HTR-8/SVneo (cell line): ENCODE measurements around the gene ARMH2.

ENCODE experiments used
- DNase-seq: peaks from one replicate; pipeline ENCODE4 v3.0.0; 2011; ENCODE audit warnings: low spot score, mixed read lengths; ENCODE audit not compliant: insufficient read length
- FAIRE-seq: peaks from 2 replicates; lab custom pipeline; 2011; peaks lifted over from hg19 to GRCh38; lab: Jason Lieb, UNC

The ARMH2 gene

DNA sequence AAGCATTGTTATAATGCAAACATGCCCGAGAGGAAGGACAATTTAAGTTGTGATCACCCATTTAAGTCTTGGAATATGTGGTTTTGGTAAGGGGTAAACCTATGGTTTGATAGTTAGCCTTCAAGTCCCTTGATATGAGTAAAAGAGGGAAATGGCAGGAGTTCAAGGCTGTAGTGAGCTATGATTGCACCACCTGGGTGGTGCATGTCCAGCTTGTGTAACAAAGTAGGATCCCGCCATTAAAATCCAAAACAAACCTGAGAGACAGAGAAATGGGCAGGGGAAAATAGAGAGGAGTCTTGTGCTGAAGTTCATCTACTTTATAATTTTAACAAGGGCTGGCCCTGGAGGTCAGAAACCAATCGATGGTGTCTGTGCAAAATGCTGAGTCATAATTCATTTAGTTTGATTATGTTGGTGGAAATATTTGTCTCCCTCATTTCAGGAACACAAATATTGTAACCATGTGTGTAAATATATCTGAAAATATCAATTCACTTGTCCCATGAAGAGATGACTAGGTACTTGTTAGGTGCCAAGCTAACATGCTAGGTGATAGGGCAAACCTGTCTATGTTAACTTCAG lies 23.2 kb upstream of the ARMH2 start:
- DNase-seq: no peak
- peak; percentile 9 for FAIRE-seq

DNA sequence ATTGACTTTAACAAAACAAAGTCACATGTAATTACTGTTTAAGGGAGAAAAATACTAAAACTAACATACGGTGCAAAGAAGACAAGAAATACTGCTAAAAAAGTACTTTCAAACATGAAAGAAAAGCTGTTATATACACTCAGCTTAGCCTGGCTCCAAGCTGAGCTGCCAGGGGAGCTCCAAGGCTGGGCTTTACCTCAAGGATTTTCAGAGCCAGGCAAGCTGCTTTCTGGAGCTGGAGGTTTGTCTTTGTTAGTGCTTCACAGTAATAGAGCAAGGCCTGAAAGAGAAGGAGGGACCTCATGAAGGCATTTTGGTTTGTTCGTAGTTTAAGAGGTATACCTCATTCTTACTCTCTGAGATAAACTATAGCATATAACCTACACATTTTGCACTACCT lies 19.6 kb upstream of the ARMH2 start:
- DNase-seq: no peak
- FAIRE-seq: no peak

DNA sequence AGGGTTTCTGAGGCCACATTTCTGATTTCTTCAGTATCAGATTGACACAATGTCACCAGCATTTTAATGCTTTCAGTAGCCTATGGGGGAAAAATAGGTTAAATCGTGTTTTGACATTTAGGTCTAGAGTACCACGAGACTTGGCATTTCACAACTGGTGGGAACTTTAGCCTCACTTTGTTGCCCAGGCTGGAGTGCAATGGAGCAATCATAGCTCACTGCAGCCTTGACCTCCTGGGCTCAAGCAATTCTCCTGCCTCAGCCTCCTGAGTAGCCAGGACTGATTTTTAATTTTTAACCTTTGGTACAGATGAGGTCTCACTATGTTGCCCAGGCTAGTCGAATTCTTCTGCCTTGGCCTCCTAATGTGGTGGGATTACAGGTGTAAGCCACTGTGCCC lies 11.0 kb upstream of the ARMH2 start:
- DNase-seq (no peak), FAIRE-seq (no peak)

DNA sequence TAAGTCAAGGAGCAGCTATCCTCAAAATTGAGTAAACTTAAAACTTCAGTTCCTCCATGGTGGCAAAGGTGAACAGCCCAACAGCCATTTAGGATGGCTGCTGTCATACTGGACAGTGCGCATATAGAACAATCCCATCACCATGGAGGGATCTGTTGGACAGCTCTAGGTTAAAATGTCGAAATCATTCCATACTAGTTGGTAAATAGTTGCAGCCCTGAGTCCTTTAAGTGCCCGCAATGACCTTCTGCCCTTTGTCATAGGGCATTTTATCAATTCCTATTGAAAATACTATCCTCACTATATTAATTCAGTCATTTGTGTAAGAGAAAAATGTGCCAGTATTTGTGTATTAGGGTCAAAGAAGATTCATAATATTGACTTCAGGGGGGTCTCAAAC lies 8.9 kb upstream of the ARMH2 start:
- no peak for FAIRE-seq
- no peak for DNase-seq

DNA sequence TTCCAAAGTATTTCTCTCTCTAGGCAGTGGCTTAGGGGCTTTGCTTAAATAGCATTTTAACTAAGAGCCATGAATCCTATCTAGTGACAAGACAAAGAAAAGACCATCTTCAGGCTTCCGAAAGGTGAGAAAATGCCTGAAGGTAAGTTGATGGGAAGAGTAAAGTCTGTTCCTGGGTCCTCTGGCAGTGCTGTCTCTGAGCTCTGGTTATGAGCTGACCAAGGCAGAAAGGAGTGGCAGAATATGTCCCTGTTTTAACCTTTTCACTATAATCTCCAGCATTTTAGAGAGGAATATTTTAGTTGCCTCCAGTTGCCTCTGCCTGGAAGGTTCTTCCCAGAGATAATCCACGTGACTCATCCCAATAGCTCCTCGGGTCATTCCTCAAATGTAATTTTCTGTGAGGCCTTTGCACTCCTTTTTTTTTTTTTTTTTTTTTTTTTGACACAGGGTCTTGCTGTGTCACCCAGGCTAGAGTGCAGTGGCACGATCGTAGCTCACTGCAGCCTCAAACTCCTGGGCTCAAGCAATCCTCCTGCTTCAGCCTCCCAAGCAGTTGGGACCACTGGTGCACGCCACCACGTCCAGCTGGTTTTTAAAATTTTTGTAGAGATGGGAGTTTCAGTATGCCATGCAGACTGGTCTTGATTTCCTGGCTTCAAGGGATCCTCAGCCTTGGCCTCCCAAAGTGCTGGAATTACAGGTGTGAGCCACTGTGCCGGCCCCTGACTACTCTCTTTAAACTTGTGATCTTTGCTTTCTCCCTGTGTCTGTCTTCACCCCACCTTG lies 3.7 kb upstream of the ARMH2 start:
- DNase-seq: peak; percentile 34

DNA sequence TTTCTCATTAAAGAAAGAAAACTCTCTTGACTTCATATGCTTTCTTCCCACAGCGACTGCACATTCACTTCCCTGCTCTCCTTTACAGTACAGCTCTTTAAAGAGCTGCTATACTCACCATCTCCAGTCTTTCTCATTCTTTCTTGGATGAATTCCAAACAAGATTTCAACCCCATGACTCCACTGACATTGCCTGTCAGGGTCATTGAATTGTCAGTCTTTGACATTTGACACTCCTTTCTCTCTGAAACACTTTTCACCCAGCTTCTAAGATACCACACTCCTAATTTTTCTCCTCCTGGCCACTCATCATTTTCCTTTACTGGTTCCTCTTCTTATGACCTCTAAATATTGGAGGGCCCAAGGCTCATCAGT lies 811 bp upstream of the ARMH2 start:
- DNase-seq (peak; percentile 42), FAIRE-seq (no peak)

More for the DNA sequence above, 3.7 kb upstream of the ARMH2 start:
- no peak for FAIRE-seq

DNA sequence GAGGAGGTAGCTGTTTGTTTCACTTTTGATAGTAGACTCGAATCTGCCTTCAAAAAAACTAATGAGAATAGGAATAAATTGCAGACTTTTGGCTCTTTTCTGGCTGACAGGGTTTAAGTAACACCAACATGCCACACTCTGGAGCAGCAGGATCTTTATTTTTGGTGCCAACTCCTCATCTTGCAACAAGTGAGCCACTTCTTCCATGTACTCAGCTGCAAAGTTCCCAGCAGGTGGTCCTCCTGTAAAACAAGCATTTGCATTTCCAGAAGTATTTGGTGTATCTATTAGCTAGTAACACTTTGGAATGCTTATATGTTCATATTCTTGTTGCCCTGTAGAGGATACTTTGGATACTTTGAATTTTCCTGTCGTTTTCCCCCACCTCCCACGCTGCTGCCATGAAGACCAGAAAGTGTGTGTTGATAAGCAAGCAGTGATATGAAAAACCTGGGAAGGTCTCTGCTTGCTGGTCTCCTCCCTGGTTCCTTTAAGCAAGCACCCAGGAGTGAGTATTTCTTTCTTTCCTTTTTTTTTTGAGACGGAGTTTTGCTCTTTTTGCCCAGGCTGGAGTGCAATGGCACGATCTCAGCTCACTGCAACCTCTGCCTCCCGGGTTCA lies 1.0 kb downstream of the ARMH2 start:
- no peak for FAIRE-seq
- DNase-seq: no peak

DNA sequence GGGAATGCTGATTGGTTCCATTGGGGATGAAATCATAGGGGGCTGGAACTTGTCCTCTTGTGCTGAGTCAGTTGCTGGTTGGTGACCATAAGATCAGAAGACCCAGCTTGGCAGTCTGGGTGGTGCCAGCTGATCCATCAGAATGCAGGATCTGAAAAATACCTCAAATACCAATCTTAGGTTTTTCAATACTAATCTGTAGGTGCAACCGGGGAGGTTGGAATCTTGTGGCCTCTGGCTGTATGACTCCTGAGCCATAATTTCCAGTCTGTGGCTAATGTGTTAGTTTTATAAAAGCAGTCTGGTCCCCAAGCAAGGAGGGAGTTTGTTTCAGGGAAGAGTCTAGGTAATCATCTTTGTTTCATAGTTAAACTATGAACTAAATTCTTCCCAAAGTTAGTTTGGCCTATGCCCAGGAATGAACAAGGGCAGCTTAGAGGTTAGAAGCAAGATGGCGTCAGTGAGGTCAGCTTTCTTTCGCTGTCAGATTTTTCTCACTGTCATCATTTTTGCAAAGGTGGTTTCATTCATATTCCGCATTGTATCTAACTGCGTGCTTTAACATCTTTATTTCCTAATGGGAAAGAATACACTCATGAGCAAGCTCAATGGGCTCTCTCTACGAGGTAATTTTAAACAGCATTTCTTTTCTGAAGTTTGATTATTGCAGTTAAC lies 2.0 kb downstream of the ARMH2 start:
- FAIRE-seq (no peak), DNase-seq (no peak)

DNA sequence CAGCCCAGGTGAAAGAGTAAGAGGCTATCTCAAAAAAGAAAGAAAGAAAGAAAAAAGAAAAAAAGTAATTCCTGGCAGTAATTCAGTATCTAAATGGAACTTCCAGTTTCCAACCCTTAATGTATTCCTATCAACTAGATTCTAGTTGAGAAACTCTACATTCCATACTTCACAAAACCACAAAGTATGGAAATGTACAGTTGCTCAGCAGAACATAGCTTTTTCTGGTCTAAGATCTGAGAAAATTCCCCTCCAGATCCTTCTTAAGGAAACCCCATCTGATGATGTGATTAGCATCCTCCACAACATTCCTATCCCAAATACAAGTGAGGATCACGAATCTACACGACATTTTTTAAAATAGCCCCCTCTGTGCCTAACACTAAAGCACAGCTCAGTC lies 3.6 kb downstream of the ARMH2 start:
- FAIRE-seq (no peak), DNase-seq (no peak)

DNA sequence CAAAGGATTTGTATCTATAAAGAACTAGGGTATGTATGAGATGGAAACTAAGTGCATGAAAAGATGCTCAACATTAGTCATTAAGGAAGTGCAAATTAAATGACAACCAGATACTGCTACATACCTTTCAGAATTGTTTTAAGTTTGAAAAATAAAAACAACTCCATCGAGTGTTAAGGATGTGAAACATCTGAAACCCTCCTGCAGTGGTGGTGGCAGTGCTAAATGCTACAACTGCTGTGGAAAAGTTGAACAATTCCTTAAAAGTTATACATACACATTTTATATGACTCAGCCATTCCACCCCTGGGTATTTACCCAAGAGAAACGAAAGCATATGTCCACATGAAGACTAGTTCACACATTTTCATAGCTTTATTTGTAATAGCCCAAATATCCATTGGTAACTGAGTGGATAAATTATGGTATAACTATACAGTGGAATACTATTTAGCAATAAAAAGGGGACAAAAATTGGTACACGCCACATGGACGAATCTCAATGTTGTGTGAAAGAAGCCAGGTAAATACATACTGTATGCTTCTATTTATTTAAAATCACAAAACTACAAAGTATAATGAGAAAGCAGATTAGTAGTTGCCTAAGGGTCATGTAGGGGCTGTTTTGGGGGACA lies 10.6 kb downstream of the ARMH2 start:
- FAIRE-seq (no peak), DNase-seq (no peak)

DNA sequence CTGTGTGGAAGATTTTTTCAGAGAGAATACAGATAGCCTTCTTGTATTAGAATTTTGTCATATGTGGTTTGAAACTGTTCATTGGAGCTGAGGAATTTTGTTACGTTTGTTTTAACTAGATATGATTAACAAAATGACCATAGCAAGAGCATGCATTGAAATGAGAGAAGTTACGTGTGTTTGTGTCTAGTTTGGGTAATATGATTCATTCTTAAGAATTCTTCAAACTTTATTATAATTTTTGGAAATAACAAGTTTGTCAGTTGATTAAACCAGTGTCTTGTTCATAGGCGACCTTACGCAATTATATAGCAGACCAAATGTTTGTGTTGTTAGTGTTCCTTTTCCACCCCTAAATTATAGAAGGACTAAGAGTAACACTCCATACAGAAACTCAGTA lies 18.5 kb downstream of the ARMH2 start:
- FAIRE-seq: no peak
- no peak for DNase-seq

DNA sequence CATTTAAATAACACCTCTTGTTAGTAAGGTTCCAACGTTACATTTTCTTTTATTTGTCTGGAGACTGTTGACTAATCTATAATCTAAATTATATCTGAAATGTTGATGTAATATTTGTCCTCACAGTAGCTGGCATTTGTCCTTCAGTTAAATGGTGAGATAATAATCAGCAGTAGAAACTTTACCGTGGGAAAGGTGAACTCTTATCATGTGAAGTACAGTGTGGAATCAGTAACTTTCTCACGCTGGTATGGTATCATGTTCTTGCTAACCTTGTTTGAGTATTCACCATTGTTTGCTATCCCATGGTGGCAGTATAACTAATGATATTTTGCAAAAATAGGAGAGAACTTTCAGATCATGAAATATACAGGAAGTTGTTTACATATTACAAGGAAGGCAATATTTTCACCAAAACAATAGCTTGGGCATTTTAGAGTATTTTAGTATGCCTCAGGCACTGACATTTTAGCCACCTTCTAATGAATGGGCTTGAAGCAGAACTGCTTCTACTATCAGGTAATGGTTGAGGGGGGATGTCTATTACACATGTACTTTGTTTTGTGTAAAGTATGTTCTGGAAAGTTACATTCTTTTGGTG lies 19.2 kb downstream of the ARMH2 start:
- DNase-seq: no peak
- FAIRE-seq: no peak

DNA sequence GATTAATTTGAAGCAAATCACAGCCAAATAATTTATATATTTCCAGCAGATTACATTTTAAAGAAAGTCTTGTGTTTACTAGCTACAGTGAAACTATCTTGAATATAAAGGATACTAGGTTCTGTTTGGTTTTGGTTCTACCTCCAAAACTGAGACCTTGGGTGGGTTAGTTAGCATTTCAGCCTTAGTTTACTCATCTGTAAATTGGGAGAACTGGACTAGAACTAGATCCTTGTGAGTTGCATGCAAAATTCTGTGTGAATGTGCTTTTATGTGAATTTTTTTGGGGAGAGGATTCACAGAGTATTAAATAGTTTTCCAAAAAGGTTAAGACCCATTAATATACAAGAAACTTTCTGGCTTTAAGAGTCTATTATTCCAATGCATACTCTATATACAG lies 19.8 kb downstream of the ARMH2 start:
- no peak for FAIRE-seq

DNA sequence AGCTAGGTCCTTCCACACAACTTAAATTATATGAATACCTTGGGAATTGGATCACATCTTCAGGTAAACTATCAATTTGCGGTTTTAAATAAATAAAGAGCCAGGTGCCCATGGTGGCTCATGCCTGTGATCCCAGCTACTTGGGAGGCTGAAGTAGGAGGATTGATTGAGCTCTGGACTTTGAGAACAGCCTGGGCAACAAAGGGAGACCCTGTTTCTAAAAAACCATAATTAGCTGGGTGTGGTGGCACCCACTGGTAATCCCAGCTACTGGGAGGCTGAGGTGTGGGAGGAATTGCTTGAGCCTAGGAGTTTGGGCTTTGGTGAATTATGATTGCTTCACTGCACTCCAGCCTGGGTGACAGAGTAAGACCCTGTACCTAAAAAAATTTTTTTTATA lies 20.6 kb downstream of the ARMH2 start:
- DNase-seq: no peak
- no peak for FAIRE-seq

More for the DNA sequence above, 19.8 kb downstream of the ARMH2 start:
- DNase-seq: no peak

DNA sequence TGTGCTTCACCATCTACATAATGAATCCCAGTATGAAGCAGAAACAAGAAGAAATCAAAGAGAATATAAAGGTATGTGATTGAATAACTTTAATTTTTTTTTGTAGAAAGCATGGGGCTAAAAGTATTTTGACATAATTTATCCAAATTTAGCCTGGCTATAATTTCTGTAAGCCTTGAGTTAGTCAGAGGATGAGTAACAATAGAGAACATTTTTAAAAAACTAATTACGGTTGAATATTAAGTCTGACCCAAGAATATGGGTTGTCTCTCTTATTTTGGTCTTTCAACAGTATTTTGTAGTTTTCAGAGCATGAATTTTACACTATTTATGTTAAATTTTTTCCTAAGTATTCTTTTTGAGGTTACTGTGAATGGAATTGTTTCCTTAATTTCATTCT lies 21.5 kb downstream of the ARMH2 start:
- no peak for FAIRE-seq
- no peak for DNase-seq

DNA sequence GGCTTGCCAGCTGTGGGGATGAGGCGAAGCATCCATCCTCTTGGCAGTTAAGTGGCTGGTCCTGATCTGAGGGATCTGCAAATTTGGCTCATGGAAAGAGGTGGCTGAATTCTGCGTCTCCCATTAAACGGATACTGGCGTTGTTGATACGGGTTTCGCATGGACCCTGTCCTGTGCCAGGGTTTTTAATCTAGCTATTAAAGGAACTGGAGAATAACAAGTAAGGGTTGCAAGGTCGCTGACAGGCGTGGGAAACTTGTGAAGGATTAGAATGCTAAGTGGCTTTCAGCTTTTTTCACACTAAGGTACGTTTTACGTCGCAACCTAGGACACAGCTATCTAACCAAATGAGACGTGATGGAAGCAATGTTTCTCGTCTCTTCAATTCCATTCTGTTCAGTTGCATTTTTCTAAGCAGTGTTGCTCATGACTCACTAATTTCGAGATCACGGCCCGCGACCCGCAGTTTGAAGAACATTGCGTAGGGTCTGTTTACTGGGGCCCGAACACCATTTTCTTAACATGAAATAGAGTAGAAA lies 23.1 kb downstream of the ARMH2 start:
- DNase-seq (no peak), FAIRE-seq (no peak)

DNA sequence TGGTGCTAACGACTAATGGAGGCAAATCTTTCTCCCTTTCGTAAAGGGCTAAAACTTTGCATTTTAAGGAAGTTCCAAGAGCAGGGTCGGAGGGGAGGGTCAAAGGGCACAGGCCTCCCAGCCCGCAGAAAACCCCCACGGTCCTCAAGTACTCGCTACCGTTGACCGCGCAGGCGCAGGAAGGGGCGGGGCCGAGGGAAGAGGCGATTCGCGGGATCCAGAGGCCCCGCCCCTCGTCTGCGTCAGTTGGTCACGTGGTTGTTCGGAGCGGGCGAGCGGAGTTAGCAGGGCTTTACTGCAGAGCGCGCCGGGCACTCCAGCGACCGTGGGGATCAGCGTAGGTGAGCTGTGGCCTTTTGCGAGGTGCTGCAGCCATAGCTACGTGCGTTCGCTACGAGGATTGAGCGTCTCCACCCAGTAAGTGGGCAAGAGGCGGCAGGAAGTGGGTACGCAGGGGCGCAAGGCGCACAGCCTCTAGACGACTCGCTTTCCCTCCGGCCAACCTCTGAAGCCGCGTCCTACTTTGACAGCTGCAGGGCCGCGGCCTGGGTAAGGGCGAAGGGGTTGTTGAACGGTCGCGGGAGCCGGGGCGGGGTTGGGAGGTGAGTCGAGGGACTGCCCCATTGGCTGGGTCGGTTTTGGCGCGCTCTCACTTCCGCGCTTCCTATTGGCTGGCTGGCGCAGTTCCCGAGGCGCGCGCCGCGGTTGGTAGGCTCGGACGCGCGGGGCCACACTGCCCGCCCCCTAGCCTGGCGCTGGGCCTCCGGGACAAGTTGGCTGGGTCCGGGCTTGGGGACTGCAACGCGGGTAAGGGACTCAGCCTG lies 23.8 kb downstream of the ARMH2 start, which contains the start of gene GMNN:
GMNN (plus strand) TSS at position 242 of the 824 bp plus-strand sequence. CDS start 2,310 bp downstream, outside the sequence.
- FAIRE-seq (peak; percentile 84), DNase-seq (peak; percentile 94)

DNA sequence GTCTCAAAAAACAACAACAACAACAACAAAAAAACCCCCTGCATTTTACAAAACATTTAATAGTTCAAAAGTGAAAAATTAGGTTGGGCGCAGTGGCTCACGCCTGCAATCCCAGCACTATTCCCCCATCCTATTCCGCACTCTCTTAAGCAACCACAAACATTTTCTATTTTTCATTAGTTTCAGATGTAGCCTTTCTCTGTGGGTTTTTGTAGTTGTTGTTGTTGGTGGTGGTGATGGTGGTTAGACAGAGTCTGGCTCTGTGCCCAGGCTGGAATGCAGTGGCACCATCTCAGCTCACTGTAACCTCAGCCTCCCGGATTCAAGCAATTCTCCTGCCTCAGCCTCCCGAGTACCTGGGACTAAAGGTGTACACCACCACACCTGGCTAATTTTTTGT lies 30.4 kb downstream of the ARMH2 start:
- no peak for FAIRE-seq
- no peak for DNase-seq
